Measurements from ENCODE around the gene NELL1.

- TF ChIP-seq CTCF (IDR thresholded peaks at IDR 0.05; ENCODE audit: poor library complexity) (no peak), EZH2phosphoT487 (IDR thresholded peaks at IDR 0.05; ENCODE audit: low read depth, severe bottlenecking, unreplicated experiment) (no peak), EZH2 (IDR thresholded peaks at IDR 0.05; ENCODE audit: borderline replicate concordance) (no peak)
Measured at GRCh38 chr11:21048626-21049025, 379.2 kb downstream of the NELL1 start.

All from hepatocyte (in vitro differentiated cells).